ENCODE measurements around the gene RPRM.

The RPRM gene

DNA sequence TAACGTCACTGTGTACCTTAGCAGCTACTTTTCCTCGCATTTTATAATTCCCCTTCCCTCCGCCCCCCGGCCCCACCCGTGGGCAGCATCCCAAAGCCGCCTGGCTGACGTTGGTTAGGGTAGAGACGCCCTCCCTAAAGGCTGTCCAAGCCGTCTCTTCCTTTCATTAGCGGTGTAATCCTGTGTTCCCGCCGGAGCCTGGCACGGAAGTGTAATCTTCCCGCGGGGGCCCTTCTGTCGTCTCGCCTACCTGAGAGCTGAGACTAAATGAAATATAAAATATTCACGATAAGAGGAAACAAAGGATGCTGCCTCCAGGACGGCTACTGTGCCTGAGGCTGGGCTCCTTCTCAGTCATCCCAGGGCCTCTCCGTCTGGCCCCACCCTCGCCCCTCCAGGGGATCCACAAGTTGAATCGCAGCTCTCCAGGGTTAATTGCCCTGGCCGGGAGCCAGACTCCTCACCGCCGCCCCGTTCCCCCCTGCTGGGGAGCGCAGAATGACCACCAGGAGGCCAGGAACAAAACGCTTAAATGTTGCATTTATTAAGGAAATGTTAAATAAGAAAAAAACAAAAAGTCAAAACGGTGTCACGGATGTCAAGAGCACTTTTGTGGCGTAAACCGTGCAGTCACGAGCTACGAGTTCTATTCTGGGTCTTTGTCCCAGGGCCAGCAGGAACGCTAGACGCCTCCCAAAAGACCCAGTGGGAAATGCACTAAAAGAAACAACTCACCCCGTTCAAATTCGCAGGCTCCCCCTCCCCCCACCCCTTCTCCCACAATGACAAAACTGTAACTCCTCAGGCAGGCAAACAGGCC is 1.5 kb downstream of the RPRM start:
- no peak for DNase-seq (ENCODE audit: low read depth)
- no peak overlapping the region for H3K4me3 ChIP-seq (ENCODE audit: low read length)
- TF ChIP-seq, protein P1, sequence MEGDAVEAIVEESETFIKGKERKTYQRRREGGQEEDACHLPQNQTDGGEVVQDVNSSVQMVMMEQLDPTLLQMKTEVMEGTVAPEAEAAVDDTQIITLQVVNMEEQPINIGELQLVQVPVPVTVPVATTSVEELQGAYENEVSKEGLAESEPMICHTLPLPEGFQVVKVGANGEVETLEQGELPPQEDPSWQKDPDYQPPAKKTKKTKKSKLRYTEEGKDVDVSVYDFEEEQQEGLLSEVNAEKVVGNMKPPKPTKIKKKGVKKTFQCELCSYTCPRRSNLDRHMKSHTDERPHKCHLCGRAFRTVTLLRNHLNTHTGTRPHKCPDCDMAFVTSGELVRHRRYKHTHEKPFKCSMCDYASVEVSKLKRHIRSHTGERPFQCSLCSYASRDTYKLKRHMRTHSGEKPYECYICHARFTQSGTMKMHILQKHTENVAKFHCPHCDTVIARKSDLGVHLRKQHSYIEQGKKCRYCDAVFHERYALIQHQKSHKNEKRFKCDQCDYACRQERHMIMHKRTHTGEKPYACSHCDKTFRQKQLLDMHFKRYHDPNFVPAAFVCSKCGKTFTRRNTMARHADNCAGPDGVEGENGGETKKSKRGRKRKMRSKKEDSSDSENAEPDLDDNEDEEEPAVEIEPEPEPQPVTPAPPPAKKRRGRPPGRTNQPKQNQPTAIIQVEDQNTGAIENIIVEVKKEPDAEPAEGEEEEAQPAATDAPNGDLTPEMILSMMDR (conservative IDR thresholded peaks at IDR 0.05; ENCODE audit: low read length) = peak; percentile 10; the same call in 1 of the 2 replicates

DNA sequence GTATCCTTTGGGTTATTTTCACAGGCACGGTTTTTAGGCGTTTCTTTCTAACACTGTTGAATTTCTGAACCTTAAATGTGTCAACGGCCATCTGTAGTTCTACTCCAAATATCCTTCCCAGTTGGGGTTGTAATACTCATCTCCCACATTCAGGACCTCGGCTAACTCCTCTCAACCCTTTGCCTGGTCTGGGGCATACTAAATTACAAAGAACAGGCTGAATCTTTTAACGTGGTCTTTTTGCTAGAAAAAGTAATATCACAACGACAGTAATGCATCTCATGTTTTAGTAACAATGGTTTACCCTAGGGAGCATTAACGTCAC is 2.1 kb downstream of the RPRM start:
- TF ChIP-seq, protein P1 (conservative IDR thresholded peaks at IDR 0.05; ENCODE audit: low read length) = no peak
- no peak for DNase-seq (ENCODE audit: low read depth)
- no peak overlapping the region for H3K4me3 ChIP-seq (ENCODE audit: low read length)

DNA sequence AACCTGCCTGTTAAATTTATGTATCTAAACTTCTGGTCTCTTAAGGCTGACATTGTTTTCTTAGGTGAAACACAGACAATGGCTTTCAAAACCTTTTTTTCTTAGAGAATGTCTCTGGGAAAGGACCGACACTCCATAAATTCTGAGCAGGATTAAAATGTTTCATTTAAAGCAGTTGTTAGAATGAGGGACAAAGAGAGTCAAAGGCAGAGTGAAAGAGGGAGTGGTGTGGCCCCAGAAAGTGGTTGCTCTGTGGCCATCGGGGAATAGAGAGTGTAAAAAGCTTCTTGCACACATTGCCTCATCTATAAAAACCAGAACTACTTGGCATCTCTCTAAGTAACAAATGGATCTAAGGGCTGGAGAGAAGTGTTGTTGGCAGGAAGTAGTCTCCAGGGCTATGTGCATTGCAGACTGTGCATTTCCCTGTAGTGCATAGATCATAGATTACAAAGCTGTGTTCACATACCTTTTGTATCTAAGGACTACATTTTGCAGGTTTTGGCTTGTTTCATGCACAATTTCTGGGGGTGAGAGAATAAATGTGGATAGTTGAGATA is 3.6 kb downstream of the RPRM start:
- no peak overlapping the region for H3K4me3 ChIP-seq (ENCODE audit: low read length)
- TF ChIP-seq, protein P1 (conservative IDR thresholded peaks at IDR 0.05; ENCODE audit: low read length) = no peak
- DNase-seq (ENCODE audit: low read depth) = no peak

DNA sequence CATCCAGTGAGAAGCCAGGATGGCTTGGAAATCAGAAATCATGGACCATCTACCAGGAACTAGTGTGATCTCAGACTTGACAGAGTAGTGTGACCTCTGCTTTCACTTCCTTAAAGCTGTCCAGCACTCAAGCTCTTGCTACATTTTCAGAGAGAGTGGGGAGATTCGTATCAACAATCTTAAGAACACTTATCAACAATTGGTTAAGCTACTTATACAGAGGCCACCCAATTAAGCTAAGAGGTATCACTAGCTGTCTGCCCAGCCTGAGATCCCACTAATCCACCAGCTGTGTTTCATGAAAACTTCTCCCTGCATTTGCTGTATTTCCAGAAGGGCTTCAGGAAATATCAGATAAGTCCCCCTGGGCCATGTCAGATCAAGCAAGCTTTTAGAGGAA is 4.2 kb downstream of the RPRM start:
- no peak overlapping the region for H3K4me3 ChIP-seq (ENCODE audit: low read length)
- TF ChIP-seq, protein P1 (conservative IDR thresholded peaks at IDR 0.05; ENCODE audit: low read length) = no peak
- DNase-seq (ENCODE audit: low read depth) = no peak

DNA sequence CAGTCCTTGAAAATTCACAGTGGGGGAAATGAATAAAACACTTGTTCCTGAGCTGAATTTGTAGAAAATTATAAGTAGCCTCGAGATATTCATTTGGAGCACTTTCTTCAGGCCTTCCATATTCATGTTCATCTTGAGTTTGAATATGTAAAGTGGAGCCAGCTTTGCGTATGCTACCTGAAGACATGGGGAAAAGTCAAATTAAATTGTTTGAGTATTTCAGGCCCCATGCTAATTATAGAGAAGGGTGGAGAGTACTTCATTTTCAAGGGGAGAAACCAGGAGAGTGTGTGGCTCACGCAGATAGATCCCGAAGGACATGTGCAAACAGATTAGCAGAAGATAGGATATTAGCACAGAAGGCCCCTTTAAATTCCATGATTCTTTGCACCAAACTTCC is 7.7 kb downstream of the RPRM start:
- TF ChIP-seq, protein P1 (conservative IDR thresholded peaks at IDR 0.05; ENCODE audit: low read length) = no peak
- no peak for DNase-seq (ENCODE audit: low read depth)
- H3K4me3 ChIP-seq (ENCODE audit: low read length) = no peak overlapping the region

DNA sequence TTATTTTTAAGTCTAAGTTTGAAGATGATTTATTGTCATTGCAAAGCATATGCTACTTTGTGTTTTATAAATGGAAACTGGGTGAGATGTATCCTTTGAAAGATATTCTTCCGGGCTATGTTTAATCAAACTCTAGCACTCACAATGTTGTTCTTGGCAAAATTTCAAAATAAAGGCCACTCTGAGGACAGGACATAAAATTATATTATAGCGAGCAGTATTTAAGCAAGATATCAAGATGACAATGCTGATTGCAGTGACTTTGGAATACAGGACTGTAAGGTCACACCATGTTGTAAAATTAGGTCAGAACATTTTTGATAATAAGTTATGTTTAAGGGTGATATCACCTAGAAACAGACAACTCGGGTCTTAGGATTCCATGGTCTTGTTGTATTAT is 14.2 kb downstream of the RPRM start:
- no peak overlapping the region for H3K4me3 ChIP-seq (ENCODE audit: low read length)
- no peak for DNase-seq (ENCODE audit: low read depth)
- TF ChIP-seq, protein P1 (conservative IDR thresholded peaks at IDR 0.05; ENCODE audit: low read length) = no peak

DNA sequence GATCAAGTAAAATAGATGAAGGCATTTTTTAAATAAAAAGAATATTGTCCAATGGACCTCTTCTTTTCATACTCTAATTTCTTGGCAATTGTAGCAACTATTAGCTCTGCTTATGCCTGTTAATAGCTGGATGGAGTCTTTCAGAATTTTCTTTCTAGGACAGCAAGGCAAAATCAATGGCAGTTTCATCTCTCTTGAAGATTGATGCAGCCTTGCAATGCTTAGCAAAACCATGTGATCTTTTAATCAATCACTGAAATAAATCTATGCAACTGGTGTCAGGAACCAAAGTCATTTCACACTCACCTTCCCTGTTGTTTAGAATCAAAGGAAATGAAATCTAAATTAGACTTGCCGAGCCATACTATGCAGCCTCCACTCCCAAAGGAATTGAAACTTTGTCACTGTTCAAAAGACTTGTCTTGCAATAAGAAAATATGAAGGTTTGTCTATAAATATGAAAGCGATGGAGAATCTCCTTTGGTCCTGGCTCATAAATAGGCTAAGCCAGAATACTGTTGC is 16.2 kb downstream of the RPRM start:
- DNase-seq (ENCODE audit: low read depth) = no peak
- no peak overlapping the region for H3K4me3 ChIP-seq (ENCODE audit: low read length)
- TF ChIP-seq, protein P1 (conservative IDR thresholded peaks at IDR 0.05; ENCODE audit: low read length) = no peak

Measured in AG10803 (cell line).